ENCODE data around the gene MXRA8.

GRCh38 chr1:1388078-1388472 lies 29.7 kb upstream of the MXRA8 start:
- TF ChIP-seq REST (IDR thresholded peaks at IDR 0.05; ENCODE audit: insufficient read depth in 1 of 2, low read depth in 2 of 2, low read length in 2 of 2), result no peak
- no peak for TF ChIP-seq SIN3A (IDR thresholded peaks at IDR 0.05; ENCODE audit: borderline replicate concordance, insufficient read depth, low read length)
- no peak for TF ChIP-seq TAF1 (IDR thresholded peaks at IDR 0.05; ENCODE audit: borderline replicate concordance, insufficient read depth, low read length)
- TF ChIP-seq POLR2AphosphoS5 (IDR thresholded peaks at IDR 0.05; ENCODE audit: low read depth, low read length), result no peak
- TF ChIP-seq FOXP2 (optimal IDR thresholded peaks at IDR 0.05; ENCODE audit: borderline replicate concordance, extremely low read depth, extremely low read length, insufficient read depth), result no peak
